K562 (cell line): ENCODE data around the gene CCDC172. TPM values are rescaled to one million over a fixed set of nuclear protein-coding genes. Genes with fewer than 3 reads are reported as not detected.

ENCODE experiments used
- ATAC-seq: fragments of 200-7000 bp; cut with Tn5 transposase; 3 replicates; pipeline ENCODE4 v1.9.1; 2020; ENCODE audit warnings: moderate library complexity
- BruUV-seq: library from RNA; stranded (reverse); fragments of 400-500 nt; replicated peaks from 2 replicates; lab custom pipeline; 2021; lab: Mats Ljungman, UMichigan
- CTCF ChIA-PET: fragments of 300-600 bp; formaldehyde crosslinking; extraction: SDS; loops from one replicate; lab custom pipeline; 2021; ENCODE audit warnings: low intra/inter-chr PET ratio; lab: Yijun Ruan, JAX
- POLR2A ChIA-PET: fragments of 300-600, 350-650 bp; sonication (Branson Sonifier 250); formaldehyde crosslinking; extraction: SDS; loops from one replicate; lab custom pipeline; 2021; ENCODE audit warnings: antibody characterized with exemption, inconsistent platforms; lab: Yijun Ruan, JAX
- DNase-seq, 4 experiments: peaks; one replicate each; pipeline versions ENCODE4 v3.0.0 to v3.0.0-alpha.2; 2011 to 2018; ENCODE audit warnings: low spot score in 3 of 4, mixed read lengths in 3 of 4; ENCODE audit errors: extremely low read depth in 1 of 4
- FAIRE-seq: peaks from 2 replicates; lab custom pipeline; 2011; peaks lifted over from hg19 to GRCh38; lab: Jason Lieb, UNC
- H2AFZ ChIP-seq: 2 replicates; pipeline ENCODE4 v1.6.0; 2011; ENCODE audit warnings: low read depth, low read length, control low read depth, inconsistent platforms
- H3K27ac ChIP-seq: fragments of 200-600 bp; 3 replicates; pipeline ENCODE4 v1.8.0; 2011; ENCODE audit warnings: low read depth, mild to moderate bottlenecking, control low read depth, inconsistent platforms, low read length, moderate library complexity, mixed read lengths; ENCODE audit errors: extremely low read depth
- H3K27me3 ChIP-seq, 2 experiments: fragments of 300-600 bp in 1 of 2; 2 replicates in 1 of 2; 3 replicates in 1 of 2; pipeline versions ENCODE4 v1.6.0 to v1.8.0; 2011; ENCODE audit warnings: inconsistent platforms in 2 of 2, low read length in 2 of 2, mild to moderate bottlenecking in 1 of 2, mixed read lengths in 1 of 2, moderate library complexity in 1 of 2; ENCODE audit not compliant: control insufficient read depth in 2 of 2, insufficient read depth in 2 of 2
- H3K36me3 ChIP-seq: fragments of 300-600 bp; 3 replicates; pipeline ENCODE4 v1.8.0; 2011; ENCODE audit warnings: mild to moderate bottlenecking, low read length, inconsistent platforms; ENCODE audit not compliant: control insufficient read depth, insufficient read depth
- H3K4me1 ChIP-seq, 2 experiments: fragments of 200-600 bp in 1 of 2; replicated peaks in 1 of 2; 2 replicates in 1 of 2; 3 replicates in 1 of 2; pipeline versions ENCODE4 v1.5.1 to v1.8.0; 2011; ENCODE audit warnings: inconsistent platforms in 2 of 2, low read length in 2 of 2, mild to moderate bottlenecking in 1 of 2, mixed read lengths in 1 of 2, moderate library complexity in 1 of 2; ENCODE audit not compliant: control insufficient read depth in 2 of 2, insufficient read depth in 2 of 2
- H3K4me2 ChIP-seq: 2 replicates; pipeline ENCODE4 v1.6.1; 2011; ENCODE audit warnings: low read length, control low read depth, inconsistent platforms, mixed read lengths; ENCODE audit not compliant: insufficient read depth
- H3K4me3 ChIP-seq: fragments of 200-600 bp; sonication (generic), shearing (Covaris generic); 2 replicates; pipeline ENCODE4 v1.5.1; 2016; ENCODE audit warnings: control low read depth, inconsistent platforms
- H3K79me2 ChIP-seq: fragments of 200-600 bp; 3 replicates; pipeline ENCODE4 v1.8.0; 2011; ENCODE audit warnings: low read length, inconsistent platforms; ENCODE audit not compliant: control insufficient read depth, insufficient read depth
- H3K9ac ChIP-seq, 2 experiments: 2 replicates each; pipeline versions ENCODE4 v1.6.0 to v1.6.1; 2011; ENCODE audit warnings: low read depth in 2 of 2, low read length in 2 of 2, control low read depth in 1 of 2, inconsistent platforms in 1 of 2, mild to moderate bottlenecking in 1 of 2, mixed read lengths in 1 of 2; ENCODE audit not compliant: insufficient read depth in 1 of 2
- H3K9me1 ChIP-seq: one replicate; pipeline ENCODE4 v1.6.0; 2011; ENCODE audit warnings: inconsistent platforms, mild to moderate bottlenecking, low read length, moderate library complexity; ENCODE audit not compliant: control insufficient read depth, insufficient read depth
- H3K9me3 ChIP-seq: replicated peaks from 2 replicates; pipeline ENCODE4 v1.5.1; 2011; ENCODE audit warnings: low read depth, low read length, inconsistent platforms; ENCODE audit not compliant: control insufficient read depth, insufficient read depth
- H4K20me1 ChIP-seq: replicated peaks from 2 replicates; pipeline ENCODE4 v1.6.1; 2011; ENCODE audit warnings: low read length, inconsistent platforms, mixed read lengths; ENCODE audit not compliant: control insufficient read depth, insufficient read depth
- MLLT1 ChIP-seq, 2 experiments: fragments of 450-650 bp; IDR thresholded peaks; 2 replicates each; pipeline ENCODE4 v1.6.1; 2016
- MXD1 ChIP-seq: fragments of 250-450 bp; sonication (Bioruptor Pico); IDR thresholded peaks from 2 replicates; pipeline ENCODE4 v1.8.0; 2021; ENCODE audit warnings: borderline replicate concordance, mild to moderate bottlenecking, moderate library complexity; ENCODE audit not compliant: poor library complexity, severe bottlenecking
- NFATC3 ChIP-seq: fragments of 450-650 bp; IDR thresholded peaks from 2 replicates; pipeline ENCODE4 v1.6.1; 2017; ENCODE audit warnings: mild to moderate bottlenecking
- SAP30 ChIP-seq: fragments of 200-600 bp; sonication (generic); IDR thresholded peaks from 2 replicates; pipeline ENCODE4 v1.6.1; 2012; ENCODE audit warnings: borderline replicate concordance, low read depth, mild to moderate bottlenecking, moderate library complexity, low read length, control low read depth, inconsistent platforms; ENCODE audit not compliant: insufficient read depth, poor library complexity, severe bottlenecking
- TAF15 ChIP-seq: fragments of 200-400 bp; formaldehyde crosslinking; IDR thresholded peaks from 2 replicates; pipeline ENCODE4 v1.6.1; 2017; ENCODE audit warnings: mild to moderate bottlenecking, low read depth, low read length, moderate library complexity
- TAF7 ChIP-seq: fragments of 450-650 bp; IDR thresholded peaks from 2 replicates; pipeline ENCODE4 v1.6.1; 2016; ENCODE audit warnings: missing genetic modification characterization, missing compliant biosample characterization
- ZBTB43 ChIP-seq: sonication (generic); formaldehyde crosslinking; IDR thresholded peaks from 2 replicates; pipeline ENCODE4 v1.8.0; 2023; ENCODE audit warnings: mild to moderate bottlenecking, missing genetic modification reagents
- whole genome bisulfite sequencing: fragments of 100-300 bp; shearing (Covaris generic); methylation state at CpG from one replicate; pipeline ENCODE4 v1.1.6; 2016; ENCODE audit warnings: low coverage, mixed read lengths; ENCODE audit not compliant: insufficient coverage; ENCODE audit errors: missing lambda C conversion rate; 5-methylcytosine and 5-hydroxymethylcytosine counted together
- in situ Hi-C: fragments of 300-500 bp; cut with MboI; formaldehyde crosslinking; loops from 4 replicates; pipeline ENCODE4 v1.15.0; 2018; ENCODE audit warnings: inconsistent platforms, mixed read lengths
- intact Hi-C: fragments of 100-400 bp; cut with micrococcal nuclease; formaldehyde crosslinking; loops from 2 replicates; pipeline ENCODE4 v1.14.2; 2022
- polyA plus RNA-seq, 8 experiments: library from polyadenylated mRNA; depleted of rRNA in 4 of 8; stranded (reverse) in 5 of 8; unstranded in 3 of 8; fragments of >200 nt; fragmentation: Nextera tagmentation in 2 of 8; fragmentation: Illumina TruSeq in 1 of 8; extraction: Ambion mirVana in 2 of 8; extraction: Trizol in 1 of 8; gene quantifications; 2 replicates each; pipeline versions ENCODE4 v1.2.1 to v1.2.3, GENCODE V29; 2011 to 2014; ENCODE audit warnings: inconsistent platforms in 1 of 8, missing spikeins in 1 of 8
- total RNA-seq, 7 experiments: library from RNA; depleted of rRNA in 6 of 7; stranded (reverse); fragments of >200 nt in 6 of 7; fragmentation: Illumina TruSeq in 2 of 7; extraction: Trizol in 2 of 7; gene quantifications; 2 replicates each; pipeline versions ENCODE4 v1.2.1 to v1.2.3, GENCODE V29; 2011 to 2021; ENCODE audit warnings: low replicate concordance in 1 of 7

CCDC172 gene
- total and polyA plus RNA-seq, 9 of the 15 experiments (the other 6 are each of a cell fraction or from before 2014, with no cell fraction given) = not detected

GRCh38 chr10:116287906-116288501 is 36.2 kb upstream of the CCDC172 start (continued):
- TF ChIP-seq NFATC3 = no peak

- FAIRE-seq (no peak), DNase-seq (no peak), ATAC-seq (no peak)
- Histone ChIP-seq H4K20me1 (no peaks in the 10 kb centered on the region), H3K9me1 (no peaks in the 10 kb centered on the region), H3K4me1 (no peaks in the 10 kb centered on the region), H3K36me3 (no peaks in the 10 kb centered on the region), H3K27me3 (no peaks in the 10 kb centered on the region), H2AFZ (no peak overlapping the region), H3K9ac (no peak overlapping the region), H3K4me3 (no peak overlapping the region), H3K79me2 (no peaks in the 10 kb centered on the region), H3K27ac (no peak overlapping the region), H3K4me2 (no peak overlapping the region), H3K9me3 (no peaks in the 10 kb centered on the region)
- POLR2A ChIA-PET = no interaction called here
- CTCF ChIA-PET = no interaction called here
- TF ChIP-seq TAF15 = no peak
- no peak for TF ChIP-seq MLLT1 (IDR thresholded peaks at IDR 0.05)
- no peak for TF ChIP-seq TAF7 (tag)
- TF ChIP-seq ZBTB43 (CRISPR knock-in tag) = no peak
- TF ChIP-seq MXD1 (CRISPR knock-in tag) = no peak
- TF ChIP-seq SAP30 = no peak
- no TSS peak for BruUV-seq
- in situ Hi-C loops (no loop called here), intact Hi-C loops (loop anchor here (5.0 kb wide), 1 partner anchor 932 kb away; no protein-coding TSS in a partner anchor)
- 0% methylated on average over 1 of the region's 1 CpG for WGBS
These were observed 34.6 kb upstream of the CCDC172 start for GRCh38 chr10:116289652-116290051.
